NCI-H82 treated with DMSO at 0.1 percent for 48 hours (cell line): ENCODE data around the gene CDKL2.
"Not testable (repeated sequence)": the region's sequence is repeated elsewhere in the genome, so short reads cannot be mapped to it uniquely, and the experiment has no call there.

ENCODE experiments used
- DNase-seq: peaks from one replicate; lab custom pipeline; 2025; ENCODE audit not compliant: unreplicated experiment; lab: John Stamatoyannopoulos, UW

Gene CDKL2

DNA sequence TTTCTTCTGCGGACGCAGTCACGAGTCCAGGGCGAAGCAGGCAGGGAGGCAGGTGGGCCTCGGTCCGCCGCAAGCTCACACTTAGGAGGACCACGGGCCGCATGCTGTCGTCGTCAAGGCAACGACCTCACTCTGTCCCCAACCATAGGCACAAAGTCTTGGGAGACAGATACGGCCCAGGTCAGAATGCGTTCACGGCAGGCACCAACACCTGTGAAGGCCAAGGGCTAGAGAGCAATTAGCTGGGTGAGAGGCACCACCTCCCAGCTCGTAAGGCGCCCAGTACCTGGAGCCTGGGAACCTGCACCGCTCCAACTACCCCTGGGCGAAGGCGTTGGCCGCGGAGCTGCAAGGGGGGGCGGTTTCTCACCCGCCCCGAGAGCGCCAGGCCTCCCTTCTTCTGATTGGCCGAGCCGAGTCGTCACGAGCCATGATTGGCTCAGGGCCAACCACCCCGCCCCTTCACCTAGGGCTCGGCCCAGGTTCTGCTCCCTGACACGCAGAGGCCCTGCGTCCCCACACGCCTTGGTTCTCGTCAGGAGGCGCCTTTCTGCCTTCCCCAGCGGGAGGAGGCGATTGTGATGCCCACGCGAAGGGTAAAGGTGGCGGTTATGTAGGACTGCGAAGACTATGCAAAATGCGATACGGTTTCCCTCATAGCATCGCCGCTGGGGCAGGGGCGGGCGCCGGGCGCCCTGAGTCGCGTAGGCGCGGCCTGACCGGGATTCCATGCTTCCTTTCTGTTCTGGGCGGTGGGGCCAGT, at the start of gene CDKL2:
Gene CDKL2, minus strand, starts transcription at position 355 of the 763 bp plus-strand sequence. CDS start 4,540 bp downstream, outside the sequence.
- peak; percentile 28 for DNase-seq

DNA sequence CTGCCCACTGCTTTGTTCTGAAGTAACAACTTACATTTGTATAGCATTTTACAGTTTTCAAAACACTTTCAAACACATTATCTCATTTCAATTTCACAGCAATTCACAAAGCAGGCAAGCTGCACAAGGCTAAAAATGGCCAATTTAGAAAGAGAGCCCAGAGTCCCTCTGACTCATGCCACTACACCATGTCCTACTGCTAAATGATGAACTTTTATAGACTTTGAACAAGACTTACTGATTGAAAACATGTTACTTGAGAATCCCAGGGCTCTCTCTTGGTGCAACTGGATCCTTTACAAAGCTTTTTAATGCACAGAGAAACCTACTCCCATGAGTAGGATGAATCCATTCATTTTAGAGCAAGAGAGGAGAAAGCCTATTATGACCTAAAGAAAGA, 48.6 kb upstream of the CDKL2 start:
- DNase-seq, result no peak

DNA sequence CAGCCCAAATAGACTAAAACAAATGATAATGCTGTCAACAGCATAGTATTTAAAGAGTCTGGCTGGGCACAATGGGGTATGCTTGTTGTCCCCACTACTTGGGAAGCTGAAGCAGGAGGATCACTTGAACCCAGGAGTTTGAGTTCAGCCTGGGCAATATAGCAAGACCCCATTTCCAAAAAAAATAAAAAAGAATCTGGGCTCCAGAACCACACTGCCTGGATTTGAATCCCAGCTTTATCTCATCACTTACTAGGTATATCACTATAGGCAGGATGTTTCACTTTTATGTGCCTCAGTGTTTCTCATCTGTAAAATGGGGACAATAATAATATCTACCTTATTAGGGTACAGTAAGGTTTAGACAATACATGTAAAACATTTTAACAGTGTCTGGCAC, 48.1 kb upstream of the CDKL2 start:
- DNase-seq, result no peak

DNA sequence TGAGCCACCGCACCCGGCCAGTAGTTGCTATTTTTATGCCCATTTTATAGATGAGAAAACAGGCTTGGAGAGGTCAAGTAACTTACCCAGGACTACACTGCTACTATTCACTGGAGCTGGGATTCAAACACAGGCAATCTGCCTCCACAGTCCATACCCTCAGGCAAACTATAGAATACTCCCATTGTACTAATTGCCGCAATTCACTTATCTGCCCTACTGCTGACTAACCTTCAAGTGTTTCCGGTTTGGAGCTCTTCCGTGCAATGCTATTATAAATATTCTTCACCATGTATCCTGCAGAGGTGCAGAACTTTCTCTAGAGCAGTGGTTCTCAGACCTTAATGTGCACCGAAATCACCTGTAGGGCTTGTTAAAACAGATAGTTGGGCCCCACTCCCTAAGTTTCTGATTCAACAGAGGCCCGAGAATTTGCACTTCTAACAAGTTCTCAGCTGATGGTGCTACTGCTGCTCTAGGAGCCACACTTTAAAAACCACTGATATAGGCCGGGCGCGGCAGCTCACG, 44.7 kb upstream of the CDKL2 start:
- DNase-seq, result no peak

DNA sequence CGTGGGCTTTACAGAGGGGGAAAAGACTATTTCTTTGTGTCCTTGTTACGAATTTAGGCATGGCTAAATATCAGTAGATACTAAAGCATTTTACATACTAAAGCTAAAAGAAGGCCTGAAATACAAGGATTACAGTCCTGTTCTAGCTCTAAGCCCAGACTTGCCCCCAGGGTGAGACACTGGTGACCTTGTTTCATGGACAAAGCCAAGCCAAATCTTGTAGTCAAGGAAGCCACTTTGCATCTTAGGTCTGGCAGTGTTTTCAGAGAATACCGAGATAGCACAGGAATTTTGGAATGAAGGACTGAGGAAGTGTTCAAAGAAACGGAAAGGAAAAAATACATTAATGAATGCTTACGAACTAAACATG, 43.6 kb upstream of the CDKL2 start:
- DNase-seq, result no peak

GRCh38 chr4:75673027-75673958, 43.0 kb upstream of the CDKL2 start, which contains the start of gene G3BP2:
G3BP2 (minus strand) TSS chr4:75673411; CDS start chr4:75662025, 11,386 bp downstream.
- peak; percentile 86 for DNase-seq

- DNase-seq, result peak; percentile 7
These were observed 42.2 kb upstream of the CDKL2 start for GRCh38 chr4:75672461-75673026.

DNA sequence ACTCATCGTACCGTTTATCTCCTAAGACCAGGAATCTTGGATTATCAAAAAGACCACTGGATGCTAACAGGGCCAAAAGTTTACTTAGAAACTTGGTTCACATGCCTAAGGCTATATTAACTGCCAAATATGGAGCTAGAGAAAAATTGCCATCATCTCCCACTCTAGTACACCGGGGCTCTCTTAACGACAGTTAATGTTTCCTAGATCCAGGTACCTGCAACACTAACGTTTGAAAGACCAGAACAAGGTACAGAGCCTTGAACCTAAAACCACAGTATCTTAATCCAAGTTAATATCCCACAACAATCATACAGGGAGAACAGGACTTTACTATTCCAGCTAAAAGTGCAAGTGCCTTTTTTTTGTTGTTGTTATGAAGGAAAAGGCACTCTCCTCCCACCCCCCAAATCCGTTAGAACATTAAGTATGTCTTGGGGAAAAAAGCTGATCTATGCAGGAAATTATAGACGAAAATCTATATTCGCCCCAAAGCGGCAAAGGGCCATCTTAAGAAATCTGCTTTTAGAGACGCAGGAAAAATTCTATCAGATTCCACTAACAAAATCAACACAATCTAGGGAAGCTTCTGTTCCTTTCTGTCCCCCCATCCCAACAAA, 41.6 kb upstream of the CDKL2 start:
- no peak for DNase-seq

DNA sequence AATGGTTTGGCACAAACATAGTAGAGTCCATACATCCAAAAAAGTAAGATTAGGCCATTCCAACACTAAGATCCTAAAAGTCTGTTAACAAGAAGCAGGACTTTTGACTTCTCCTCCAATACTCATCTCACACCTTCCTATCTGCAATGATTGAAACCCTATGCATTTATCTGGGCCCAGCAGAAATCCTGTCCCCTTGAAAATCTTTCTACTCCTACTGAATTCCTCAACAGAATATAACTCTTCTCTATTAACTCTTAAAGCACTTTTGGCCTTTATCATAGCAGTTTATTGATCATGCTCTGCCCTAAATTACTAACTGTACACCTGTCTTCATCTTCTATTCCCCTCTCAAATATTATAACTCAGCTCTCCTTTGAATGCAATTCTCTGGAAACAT, 38.3 kb upstream of the CDKL2 start:
- DNase-seq, result no peak

- not testable (repeated sequence) for DNase-seq
These were observed 37.3 kb upstream of the CDKL2 start for GRCh38 chr4:75667636-75668035.

DNA sequence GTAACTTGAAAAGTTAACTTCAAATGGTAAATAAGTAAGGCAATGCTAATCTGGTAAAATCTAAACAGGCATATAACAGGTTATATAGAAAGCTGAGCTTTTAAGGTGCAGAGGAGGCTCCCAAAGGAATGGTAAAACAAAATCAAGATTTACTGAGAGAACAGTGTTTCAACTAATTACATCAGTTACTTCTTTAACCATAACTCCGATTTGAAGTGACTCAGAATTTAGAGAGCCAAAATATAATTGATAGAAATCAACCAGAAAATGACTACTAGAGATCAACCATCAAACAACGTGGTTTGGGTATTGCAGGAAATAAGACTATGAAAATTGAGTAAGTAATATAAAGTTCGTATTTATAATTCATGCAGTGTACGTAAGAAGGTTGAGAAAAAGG, 36.0 kb upstream of the CDKL2 start:
- DNase-seq, result no peak

DNA sequence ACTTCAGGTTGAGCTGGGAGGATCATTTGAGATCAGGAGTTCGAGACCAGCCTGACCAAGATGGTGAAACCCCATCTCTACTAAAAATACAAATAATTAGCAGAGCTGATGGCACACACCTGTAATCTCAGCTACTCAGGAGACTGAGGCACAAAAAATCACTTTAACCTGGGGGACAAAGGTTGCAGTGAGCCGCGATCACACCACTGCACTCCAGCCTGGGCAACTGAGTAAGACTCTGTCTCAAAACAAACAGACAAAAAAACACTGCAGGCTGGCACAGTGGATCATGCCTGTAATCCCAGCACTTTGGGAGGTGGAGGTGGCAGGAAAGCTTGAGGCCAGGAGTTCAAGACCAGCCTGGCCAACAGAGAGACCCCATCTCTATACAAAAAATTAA, 34.3 kb upstream of the CDKL2 start:
- not testable (repeated sequence) for DNase-seq

- no peak for DNase-seq
These were observed 32.3 kb upstream of the CDKL2 start for GRCh38 chr4:75662626-75663025.

- DNase-seq, result no peak
These were observed 30.2 kb upstream of the CDKL2 start for GRCh38 chr4:75660491-75660890.

DNA sequence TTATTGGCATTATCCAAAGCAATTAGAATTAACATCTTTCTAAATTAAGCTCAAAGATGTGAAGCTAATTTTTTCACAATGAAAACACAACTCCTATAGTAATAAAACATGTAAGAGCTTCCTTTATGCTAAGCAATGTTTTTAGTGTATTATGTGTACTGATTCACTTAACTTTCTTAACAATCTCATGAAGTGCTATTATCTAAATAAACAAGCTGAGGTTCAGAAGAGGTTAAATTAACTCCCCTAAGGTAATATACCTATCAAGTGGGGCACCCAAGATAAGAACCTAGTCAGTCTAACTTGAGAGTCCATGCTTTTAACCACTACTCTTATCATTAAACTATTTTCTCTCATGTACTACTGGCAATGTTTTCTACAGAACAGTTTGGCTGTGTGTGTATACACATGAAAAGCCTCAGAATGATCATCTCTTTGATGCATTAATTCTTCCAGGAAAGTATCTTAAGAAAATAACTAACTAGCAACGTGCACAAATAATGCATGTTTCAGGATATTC, 29.2 kb upstream of the CDKL2 start:
- DNase-seq, result no peak

GRCh38 chr4:75658876-75659275, 28.5 kb upstream of the CDKL2 start:
- DNase-seq, result no peak

- no peak for DNase-seq
These were observed 25.2 kb upstream of the CDKL2 start for GRCh38 chr4:75655562-75655961.

DNA sequence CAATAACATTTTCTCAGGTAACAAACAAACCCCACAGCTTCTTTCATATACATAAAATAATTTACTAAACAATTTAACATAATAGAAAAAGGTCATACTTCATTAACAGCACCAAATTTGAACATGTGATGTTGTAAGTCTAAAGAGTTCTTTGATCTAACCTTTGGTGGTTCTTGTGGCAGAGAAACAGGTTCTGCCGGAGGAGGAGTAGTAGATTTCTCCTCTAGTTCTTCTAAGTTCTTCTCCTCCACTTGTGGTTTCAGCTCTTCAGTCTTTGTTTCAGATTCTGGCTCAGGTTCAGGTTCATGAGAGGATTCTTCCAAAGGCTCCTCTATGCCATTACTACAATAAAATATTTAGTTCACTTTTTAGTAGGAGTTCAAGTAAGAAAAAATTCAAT, 24.6 kb upstream of the CDKL2 start:
- no peak for DNase-seq

GRCh38 chr4:75653845-75654503, 23.6 kb upstream of the CDKL2 start:
- DNase-seq, result no peak

- DNase-seq, result no peak
These were observed 13.8 kb upstream of the CDKL2 start for GRCh38 chr4:75644095-75644494.
